ENCODE data around the gene CLSTN2.

DNA sequence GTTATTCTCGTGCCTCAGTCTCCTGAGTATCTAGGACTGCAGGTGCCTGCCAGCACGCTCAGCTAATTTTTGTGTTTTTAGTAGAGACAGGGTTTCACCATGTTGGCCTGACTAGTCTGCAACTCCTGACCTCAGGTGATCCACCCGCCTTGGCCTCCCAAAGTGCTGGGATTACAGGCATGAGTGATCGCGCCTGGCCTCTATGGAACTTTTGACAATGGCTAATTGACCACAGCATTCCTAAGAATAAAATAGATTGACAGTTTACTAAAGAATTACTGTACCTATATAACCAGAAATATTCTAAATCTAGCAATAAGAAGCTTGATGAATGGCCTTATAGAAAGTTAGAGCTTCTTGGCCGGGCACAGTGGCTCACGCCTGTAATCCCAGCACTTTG lies 691.9 kb downstream of the CLSTN2 start:
- TF ChIP-seq, protein P1, sequence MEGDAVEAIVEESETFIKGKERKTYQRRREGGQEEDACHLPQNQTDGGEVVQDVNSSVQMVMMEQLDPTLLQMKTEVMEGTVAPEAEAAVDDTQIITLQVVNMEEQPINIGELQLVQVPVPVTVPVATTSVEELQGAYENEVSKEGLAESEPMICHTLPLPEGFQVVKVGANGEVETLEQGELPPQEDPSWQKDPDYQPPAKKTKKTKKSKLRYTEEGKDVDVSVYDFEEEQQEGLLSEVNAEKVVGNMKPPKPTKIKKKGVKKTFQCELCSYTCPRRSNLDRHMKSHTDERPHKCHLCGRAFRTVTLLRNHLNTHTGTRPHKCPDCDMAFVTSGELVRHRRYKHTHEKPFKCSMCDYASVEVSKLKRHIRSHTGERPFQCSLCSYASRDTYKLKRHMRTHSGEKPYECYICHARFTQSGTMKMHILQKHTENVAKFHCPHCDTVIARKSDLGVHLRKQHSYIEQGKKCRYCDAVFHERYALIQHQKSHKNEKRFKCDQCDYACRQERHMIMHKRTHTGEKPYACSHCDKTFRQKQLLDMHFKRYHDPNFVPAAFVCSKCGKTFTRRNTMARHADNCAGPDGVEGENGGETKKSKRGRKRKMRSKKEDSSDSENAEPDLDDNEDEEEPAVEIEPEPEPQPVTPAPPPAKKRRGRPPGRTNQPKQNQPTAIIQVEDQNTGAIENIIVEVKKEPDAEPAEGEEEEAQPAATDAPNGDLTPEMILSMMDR (IDR thresholded peaks at IDR 0.05; ENCODE audit: low read length), result no peak
- TF ChIP-seq EZH2 (optimal IDR thresholded peaks at IDR 0.05; ENCODE audit: low read depth, low read length) (no peak), EZH2phosphoT487 (IDR thresholded peaks at IDR 0.05; ENCODE audit: low read length) (no peak)

All from MM.1S (cell line).